ENCODE measurements around the gene FGF16.

Gene FGF16

DNA sequence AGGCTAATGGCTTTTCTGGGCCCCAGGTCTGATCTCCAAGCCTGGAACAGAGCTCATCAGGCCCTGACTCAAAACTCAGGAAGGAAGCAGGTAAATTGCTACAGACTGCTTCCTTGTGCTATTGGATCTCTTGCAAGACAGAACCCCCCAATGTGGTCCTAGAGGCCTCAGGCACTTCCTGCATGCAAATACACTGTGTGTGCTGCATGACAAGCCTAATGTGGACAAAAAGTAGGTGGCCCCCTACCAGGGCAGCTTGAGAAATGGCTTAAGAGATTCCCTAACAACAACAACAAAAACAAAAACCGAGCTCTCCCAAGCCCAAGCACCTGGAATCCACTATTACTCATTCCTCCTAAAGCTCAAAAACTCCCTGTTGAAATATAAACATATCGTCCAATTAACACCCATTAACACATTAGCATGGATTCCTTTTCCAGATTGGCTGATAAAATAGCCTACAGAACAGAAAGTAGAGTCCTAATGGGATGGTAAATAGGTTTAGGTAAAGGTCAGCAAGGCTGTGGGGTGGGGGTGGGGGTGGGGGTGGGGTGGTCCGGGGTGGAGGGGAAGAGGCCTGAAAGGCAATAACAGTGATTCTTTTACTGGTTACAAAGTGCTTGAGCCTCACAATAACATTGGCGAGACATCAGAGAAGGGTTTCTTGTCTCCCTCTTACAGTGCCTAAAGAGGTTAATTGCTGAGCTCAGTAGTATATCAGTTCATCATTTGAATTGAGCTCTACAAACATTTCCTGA, 24.1 kb upstream of the FGF16 start:
- peaks cover 73% of the 10 kb centered on the region for H3K27me3 ChIP-seq (ENCODE audit: insufficient read depth, insufficient read length)
- H3K9ac ChIP-seq (ENCODE audit: insufficient read length, low read depth) = no peak overlapping the region
- H3K9me3 ChIP-seq (ENCODE audit: insufficient read depth, low read length) = peaks cover 6% of the 10 kb centered on the region; the same call in 1 of the 2 replicates
- H3K4me3 ChIP-seq (ENCODE audit: insufficient read length, low read depth) = no peak overlapping the region
- peak; percentile 94 for DNase-seq (ENCODE audit: low read depth, low spot score)
- TF ChIP-seq SUZ12 (IDR thresholded peaks at IDR 0.05; ENCODE audit: extremely low read depth, insufficient read depth, insufficient read length) (no peak), ZNF274 (IDR thresholded peaks at IDR 0.05; ENCODE audit: low read depth, low read length) (no peak), YY1 (IDR thresholded peaks at IDR 0.05; ENCODE audit: insufficient read depth, insufficient read length) (no peak)
- no peaks in the 10 kb centered on the region for H3K4me1 ChIP-seq (ENCODE audit: insufficient read depth, insufficient read length)
- H3K36me3 ChIP-seq (ENCODE audit: insufficient read depth, insufficient read length, low read length) = no peaks in the 10 kb centered on the region

- no peak overlapping the region for H3K9ac ChIP-seq (ENCODE audit: insufficient read length, low read depth)
- H3K4me1 ChIP-seq (ENCODE audit: insufficient read depth, insufficient read length) = no peaks in the 10 kb centered on the region
- H3K4me3 ChIP-seq (ENCODE audit: insufficient read length, low read depth) = no peak overlapping the region
- no peaks in the 10 kb centered on the region; the same call in 1 of the 2 replicates for H3K9me3 ChIP-seq (ENCODE audit: insufficient read depth, low read length)
- no peak for TF ChIP-seq SUZ12 (IDR thresholded peaks at IDR 0.05; ENCODE audit: extremely low read depth, insufficient read depth, insufficient read length)
- no peak for TF ChIP-seq ZNF274 (IDR thresholded peaks at IDR 0.05; ENCODE audit: low read depth, low read length)
- TF ChIP-seq YY1 (IDR thresholded peaks at IDR 0.05; ENCODE audit: insufficient read depth, insufficient read length) = no peak
- H3K27me3 ChIP-seq (ENCODE audit: insufficient read depth, insufficient read length) = peaks cover 65% of the 10 kb centered on the region
- H3K36me3 ChIP-seq (ENCODE audit: insufficient read depth, insufficient read length, low read length) = no peaks in the 10 kb centered on the region
- no peak for DNase-seq (ENCODE audit: low read depth, low spot score)
Measured at GRCh38 chrX:77426811-77427210, 20.4 kb upstream of the FGF16 start.

- TF ChIP-seq ZNF274 (IDR thresholded peaks at IDR 0.05; ENCODE audit: low read depth, low read length) (no peak), YY1 (IDR thresholded peaks at IDR 0.05; ENCODE audit: insufficient read depth, insufficient read length) (no peak), SUZ12 (IDR thresholded peaks at IDR 0.05; ENCODE audit: extremely low read depth, insufficient read depth, insufficient read length) (no peak)
- no peaks in the 10 kb centered on the region; the same call in 1 of the 2 replicates for H3K9me3 ChIP-seq (ENCODE audit: insufficient read depth, low read length)
- no peak overlapping the region for H3K4me3 ChIP-seq (ENCODE audit: insufficient read length, low read depth)
- no peak overlapping the region for H3K9ac ChIP-seq (ENCODE audit: insufficient read length, low read depth)
- H3K36me3 ChIP-seq (ENCODE audit: insufficient read depth, insufficient read length, low read length) = no peaks in the 10 kb centered on the region
- peaks cover 61% of the 10 kb centered on the region for H3K27me3 ChIP-seq (ENCODE audit: insufficient read depth, insufficient read length)
- H3K4me1 ChIP-seq (ENCODE audit: insufficient read depth, insufficient read length) = no peaks in the 10 kb centered on the region
- DNase-seq (ENCODE audit: low read depth, low spot score) = no peak
Measured at GRCh38 chrX:77427611-77428010, 19.6 kb upstream of the FGF16 start.

DNA sequence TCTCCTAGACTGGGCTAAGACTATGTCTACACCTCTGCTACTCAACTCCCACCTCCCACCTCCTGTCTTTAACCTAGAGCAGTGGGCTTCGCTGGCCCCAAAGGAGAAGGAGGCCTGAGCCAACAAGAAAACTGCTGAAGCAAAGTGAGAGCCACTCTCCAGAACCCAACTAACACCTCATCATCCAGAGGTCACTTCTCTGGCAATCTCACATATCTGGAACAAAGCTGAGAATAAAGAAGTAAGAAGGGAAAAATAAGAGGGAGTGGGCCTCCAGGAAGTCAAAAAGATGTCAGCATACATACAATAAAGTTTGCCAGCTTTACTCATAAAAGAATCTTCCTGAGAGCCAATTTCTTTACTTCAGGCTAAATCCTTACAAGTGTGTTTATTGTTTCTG, 18.6 kb upstream of the FGF16 start:
- no peaks in the 10 kb centered on the region; the same call in 1 of the 2 replicates for H3K9me3 ChIP-seq (ENCODE audit: insufficient read depth, low read length)
- no peak overlapping the region for H3K4me3 ChIP-seq (ENCODE audit: insufficient read length, low read depth)
- H3K4me1 ChIP-seq (ENCODE audit: insufficient read depth, insufficient read length) = no peaks in the 10 kb centered on the region
- no peak overlapping the region for H3K9ac ChIP-seq (ENCODE audit: insufficient read length, low read depth)
- H3K27me3 ChIP-seq (ENCODE audit: insufficient read depth, insufficient read length) = peaks cover 65% of the 10 kb centered on the region
- H3K36me3 ChIP-seq (ENCODE audit: insufficient read depth, insufficient read length, low read length) = no peaks in the 10 kb centered on the region
- DNase-seq (ENCODE audit: low read depth, low spot score) = no peak
- no peak for TF ChIP-seq ZNF274 (IDR thresholded peaks at IDR 0.05; ENCODE audit: low read depth, low read length)

DNA sequence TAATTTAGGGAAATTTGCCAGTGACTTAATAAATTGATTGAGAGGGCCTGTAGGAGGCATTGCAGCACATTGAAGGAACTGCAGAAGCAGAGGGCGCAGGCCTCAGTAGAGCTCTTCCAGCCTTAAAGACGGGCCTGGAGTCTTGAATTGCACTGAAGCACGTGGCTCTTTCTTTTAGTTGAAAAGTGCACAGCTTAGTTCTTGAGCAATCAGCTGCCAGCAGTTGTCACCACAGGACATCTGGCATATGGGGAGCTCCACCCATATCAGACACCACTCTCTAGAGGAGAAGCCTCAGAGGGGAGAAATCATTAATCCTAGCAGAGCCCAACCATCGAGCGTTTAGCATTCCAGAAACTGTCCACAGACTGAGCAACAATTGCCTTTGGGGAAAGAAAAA, 16.0 kb upstream of the FGF16 start:
- H3K9ac ChIP-seq (ENCODE audit: insufficient read length, low read depth) = no peak overlapping the region
- no peaks in the 10 kb centered on the region for H3K4me1 ChIP-seq (ENCODE audit: insufficient read depth, insufficient read length)
- TF ChIP-seq SUZ12 (IDR thresholded peaks at IDR 0.05; ENCODE audit: extremely low read depth, insufficient read depth, insufficient read length) (no peak), ZNF274 (IDR thresholded peaks at IDR 0.05; ENCODE audit: low read depth, low read length) (no peak), YY1 (IDR thresholded peaks at IDR 0.05; ENCODE audit: insufficient read depth, insufficient read length) (no peak)
- H3K4me3 ChIP-seq (ENCODE audit: insufficient read length, low read depth) = no peak overlapping the region
- H3K9me3 ChIP-seq (ENCODE audit: insufficient read depth, low read length) = no peaks in the 10 kb centered on the region; the same call in 1 of the 2 replicates
- no peak for DNase-seq (ENCODE audit: low read depth, low spot score)
- no peaks in the 10 kb centered on the region for H3K36me3 ChIP-seq (ENCODE audit: insufficient read depth, insufficient read length, low read length)
- H3K27me3 ChIP-seq (ENCODE audit: insufficient read depth, insufficient read length) = peaks cover 38% of the 10 kb centered on the region

- H3K36me3 ChIP-seq (ENCODE audit: insufficient read depth, insufficient read length, low read length) = no peaks in the 10 kb centered on the region
- TF ChIP-seq YY1 (IDR thresholded peaks at IDR 0.05; ENCODE audit: insufficient read depth, insufficient read length) = no peak
- no peak overlapping the region for H3K4me3 ChIP-seq (ENCODE audit: insufficient read length, low read depth)
- H3K4me1 ChIP-seq (ENCODE audit: insufficient read depth, insufficient read length) = no peaks in the 10 kb centered on the region
- no peak for DNase-seq (ENCODE audit: low read depth, low spot score)
- no peak overlapping the region for H3K9ac ChIP-seq (ENCODE audit: insufficient read length, low read depth)
- peaks cover 21% of the 10 kb centered on the region for H3K27me3 ChIP-seq (ENCODE audit: insufficient read depth, insufficient read length)
- no peaks in the 10 kb centered on the region for H3K9me3 ChIP-seq (ENCODE audit: insufficient read depth, low read length)
Measured at GRCh38 chrX:77433001-77433400, 14.2 kb upstream of the FGF16 start.

DNA sequence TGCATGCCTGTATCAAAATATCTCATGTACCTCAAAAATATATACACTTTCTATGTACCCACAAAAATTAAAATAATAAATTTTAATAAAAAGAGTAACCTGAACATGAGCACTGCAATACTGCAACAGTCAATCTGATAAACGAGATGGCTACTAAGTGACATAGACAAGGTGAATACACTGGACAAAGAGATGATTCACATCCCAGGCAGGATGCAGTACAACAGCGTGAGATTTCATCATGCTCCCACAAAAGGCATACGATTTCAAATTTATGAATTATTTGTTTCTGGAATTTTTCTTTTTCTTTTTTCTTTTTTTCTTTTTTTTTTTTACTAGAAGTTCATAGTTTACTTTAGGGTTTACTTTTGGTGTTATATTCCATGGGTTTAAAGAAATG, 12.2 kb upstream of the FGF16 start:
- Histone ChIP-seq H3K36me3 (ENCODE audit: insufficient read depth, insufficient read length, low read length) (no peaks in the 10 kb centered on the region), H3K9me3 (ENCODE audit: insufficient read depth, low read length) (no peaks in the 10 kb centered on the region), H3K4me1 (ENCODE audit: insufficient read depth, insufficient read length) (no peaks in the 10 kb centered on the region), H3K9ac (ENCODE audit: insufficient read length, low read depth) (no peak overlapping the region), H3K27me3 (ENCODE audit: insufficient read depth, insufficient read length) (peaks cover 5% of the 10 kb centered on the region), H3K4me3 (ENCODE audit: insufficient read length, low read depth) (no peak overlapping the region)
- no peak for DNase-seq (ENCODE audit: low read depth, low spot score)
- TF ChIP-seq YY1 (IDR thresholded peaks at IDR 0.05; ENCODE audit: insufficient read depth, insufficient read length) (no peak), SUZ12 (IDR thresholded peaks at IDR 0.05; ENCODE audit: extremely low read depth, insufficient read depth, insufficient read length) (no peak), ZNF274 (IDR thresholded peaks at IDR 0.05; ENCODE audit: low read depth, low read length) (no peak)
